ENCODE measurements around the gene AKAP8L. TPM values are rescaled to one million over a fixed set of nuclear protein-coding genes. Genes with fewer than 3 reads are reported as not detected.

The AKAP8L gene
- total and polyA plus RNA-seq, 9 of the 15 experiments (the other 6 are each of a cell fraction or from before 2014, with no cell fraction given): 2.4 to 116 (median 70.7) TPM

- no peak for TF ChIP-seq ZNF407 (IDR thresholded peaks at IDR 0.05; ENCODE audit: low read depth)
- TF ChIP-seq E2F5 (CRISPR knock-in tag; IDR thresholded peaks at IDR 0.05): no peak
- no peak for TF ChIP-seq ZNF717 (CRISPR knock-in tag; IDR thresholded peaks at IDR 0.05)
- TF ChIP-seq TBL1XR1 (IDR thresholded peaks at IDR 0.05; ENCODE audit: low read length in 2 of 2): no peak
- TF ChIP-seq BCLAF1 (IDR thresholded peaks at IDR 0.05; ENCODE audit: borderline replicate concordance in 1 of 2, control insufficient read depth in 1 of 2, low read depth in 2 of 2, low read length in 1 of 2): no peak
- no peak for TF ChIP-seq NFIC (IDR thresholded peaks at IDR 0.05)
- TF ChIP-seq ZNF431 (CRISPR knock-in tag; IDR thresholded peaks at IDR 0.05): no peak
- TF ChIP-seq MLX (CRISPR knock-in tag; conservative IDR thresholded peaks at IDR 0.05): no peak
- no peak for TF ChIP-seq HDAC2 (IDR thresholded peaks at IDR 0.05)
Observed at GRCh38 chr19:15371119-15371518, 47.7 kb downstream of the AKAP8L start (continued).
